ENCODE results near the gene ATOSB.

Gene ATOSB

GRCh38 chr9:35079426-35080341 lies 36.0 kb downstream of the ATOSB start, which contains the start of gene FANCG:
Gene FANCG (minus strand): TSS chr9:35079942. CDS start chr9:35079524, 418 bp downstream.
- DNase-seq = peak; percentile 85

- no peak for DNase-seq
Measured at GRCh38 chr9:35079041-35079425, 36.6 kb downstream of the ATOSB start.

- DNase-seq = no peak
Measured at GRCh38 chr9:35078066-35078465, 37.6 kb downstream of the ATOSB start.

- DNase-seq = no peak
Measured at GRCh38 chr9:35076848-35077247, 38.8 kb downstream of the ATOSB start.

DNA sequence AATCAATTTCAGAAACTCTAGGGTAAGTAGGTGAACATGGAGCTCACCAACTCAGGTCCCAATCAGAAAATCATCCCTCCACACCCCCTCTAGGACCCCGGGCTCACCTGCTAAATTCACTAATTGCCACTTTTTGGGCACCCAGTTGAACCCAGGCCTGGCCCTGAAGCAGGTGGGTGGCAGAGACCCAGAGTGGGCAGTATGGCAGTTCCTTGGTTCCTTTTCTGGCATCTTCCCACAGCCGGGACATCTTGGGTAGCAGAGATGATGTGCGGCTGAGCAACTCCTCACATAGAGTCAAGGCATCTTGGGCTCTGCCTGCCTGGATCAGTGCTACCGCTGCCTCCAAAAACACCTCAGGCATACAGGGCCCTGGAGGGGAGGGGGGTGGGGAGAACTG lies 40.3 kb downstream of the ATOSB start:
- no peak for DNase-seq

- DNase-seq = no peak
Measured at GRCh38 chr9:35074791-35075190, 40.9 kb downstream of the ATOSB start.

DNA sequence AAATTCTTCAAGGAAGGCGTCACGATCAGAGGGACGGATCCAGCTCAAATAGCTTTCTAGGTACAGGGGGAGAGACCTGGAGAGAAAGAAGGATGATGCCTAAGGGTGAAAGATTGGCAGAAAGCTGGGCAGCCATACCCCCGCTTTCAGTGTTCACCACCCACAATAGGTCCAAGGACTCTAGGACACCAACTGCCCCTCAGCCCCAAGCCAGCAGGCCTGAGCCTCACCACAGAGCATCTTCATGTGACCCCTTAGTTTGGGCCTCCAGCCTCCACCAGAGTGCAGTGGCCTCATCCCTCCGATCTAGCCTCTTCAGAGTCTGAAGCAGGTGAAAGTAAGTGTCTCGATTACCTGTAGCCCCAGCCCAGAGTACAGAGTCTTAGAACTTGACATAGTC lies 41.5 kb downstream of the ATOSB start:
- DNase-seq = no peak

GRCh38 chr9:35073279-35073612 lies 42.4 kb downstream of the ATOSB start:
- DNase-seq = no peak

- peak; percentile 98 for DNase-seq
Measured at GRCh38 chr9:35072461-35073278, 43.0 kb downstream of the ATOSB start, which contains the start of gene VCP. Gene VCP (minus strand): TSS chr9:35072625. CDS start chr9:35072353, 272 bp downstream.

GRCh38 chr9:35071814-35072460 lies 43.7 kb downstream of the ATOSB start:
- no peak for DNase-seq

DNA sequence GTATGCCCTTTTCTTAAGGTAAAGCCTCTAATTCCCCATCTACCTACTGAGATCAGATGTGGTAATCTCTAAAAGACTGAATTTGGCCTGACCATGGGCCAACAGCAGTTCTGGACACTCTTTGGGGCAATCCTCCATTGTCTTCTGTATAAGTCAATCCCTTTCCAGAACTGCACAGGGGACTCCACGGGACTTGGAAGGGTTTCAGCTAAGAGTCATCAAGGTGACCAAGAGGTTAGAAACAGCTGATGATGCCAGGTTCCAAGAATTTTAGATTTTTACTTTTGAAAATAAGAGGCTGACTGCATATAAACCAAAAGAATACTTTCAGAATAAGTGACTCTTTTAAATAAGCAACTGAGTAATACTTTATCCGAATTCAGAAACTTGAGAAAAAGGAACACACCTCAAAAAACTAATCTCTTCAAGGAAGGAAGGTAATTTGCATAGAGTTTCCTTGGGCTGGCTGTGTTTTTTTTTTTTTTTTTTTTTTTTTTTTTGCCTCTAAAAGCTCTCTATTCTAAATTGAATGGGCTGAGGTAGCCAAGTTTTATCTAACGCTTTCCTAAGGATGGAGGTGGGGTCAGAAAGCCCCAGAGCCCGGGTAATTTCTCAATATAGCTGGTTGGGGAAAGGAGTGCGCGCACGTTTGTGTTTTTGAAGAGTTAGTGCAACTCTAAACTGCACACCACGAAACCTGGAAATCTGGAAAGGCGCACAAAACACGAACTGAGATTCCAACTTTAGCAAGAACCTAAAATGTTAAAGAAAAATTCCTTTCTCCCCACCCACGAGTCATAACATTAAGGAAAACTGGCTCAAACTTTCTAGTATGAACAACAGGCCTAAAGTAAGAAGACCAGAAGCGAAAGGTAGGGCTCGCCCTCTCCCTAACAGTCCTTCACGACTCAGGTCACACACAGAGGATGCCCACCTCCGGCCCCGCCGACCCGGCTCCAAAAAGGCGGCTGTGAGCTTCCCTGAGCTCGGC lies 44.5 kb downstream of the ATOSB start:
- no peak for DNase-seq

GRCh38 chr9:35069020-35069419 lies 46.6 kb downstream of the ATOSB start:
- no peak for DNase-seq

GRCh38 chr9:35067056-35067455 lies 48.6 kb downstream of the ATOSB start:
- DNase-seq = no peak

DNA sequence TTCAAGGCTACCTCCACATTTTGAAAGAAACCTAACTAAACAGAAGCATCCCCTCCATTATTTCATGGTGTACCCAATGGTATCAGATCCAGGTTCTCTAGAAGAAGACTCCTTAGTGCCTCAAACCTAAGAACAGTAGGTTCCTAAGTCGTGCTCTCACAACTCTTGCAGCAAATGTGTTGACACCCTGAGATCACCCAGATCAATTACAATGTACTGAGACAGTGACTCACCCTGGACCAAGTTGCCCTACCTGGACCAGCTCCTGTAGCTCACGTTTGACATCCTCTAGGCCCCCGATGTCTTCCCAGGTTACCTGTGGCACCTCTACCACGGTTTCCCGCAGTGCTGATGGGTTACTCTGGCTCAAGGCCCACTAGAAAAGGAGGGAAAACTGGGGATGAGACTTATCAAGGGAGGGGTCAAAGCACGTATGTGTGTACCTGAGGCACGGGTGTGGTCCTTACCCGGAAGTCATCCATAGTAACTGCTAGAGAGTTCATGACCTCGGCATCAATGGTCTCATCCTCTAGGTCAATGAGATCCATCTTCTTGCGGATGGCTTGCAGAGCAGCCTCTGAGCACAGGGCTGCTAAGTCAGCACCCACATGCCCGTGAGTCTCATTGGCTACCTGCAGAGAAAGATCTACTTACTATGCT lies 55.0 kb downstream of the ATOSB start:
- no peak for DNase-seq

DNA sequence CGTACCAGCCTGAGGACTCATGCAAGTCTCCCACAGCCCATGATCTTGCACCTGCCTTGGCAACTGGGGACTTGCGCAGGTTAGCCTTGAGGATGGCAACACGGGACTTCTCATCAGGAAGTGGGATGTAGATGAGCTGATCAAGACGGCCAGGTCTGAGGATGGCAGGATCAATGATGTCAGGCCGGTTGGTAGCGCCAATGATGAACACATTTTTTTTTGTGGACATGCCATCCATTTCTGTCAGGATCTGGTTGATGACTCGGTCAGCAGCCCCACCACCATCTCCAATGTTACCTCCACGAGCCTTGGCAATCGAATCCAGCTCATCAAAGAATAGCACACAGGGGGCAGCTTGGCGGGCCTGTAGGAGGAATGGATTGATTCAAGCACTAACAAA lies 56.2 kb downstream of the ATOSB start:
- no peak for DNase-seq

GRCh38 chr9:35057271-35057620 lies 58.4 kb downstream of the ATOSB start:
- no peak for DNase-seq

DNA sequence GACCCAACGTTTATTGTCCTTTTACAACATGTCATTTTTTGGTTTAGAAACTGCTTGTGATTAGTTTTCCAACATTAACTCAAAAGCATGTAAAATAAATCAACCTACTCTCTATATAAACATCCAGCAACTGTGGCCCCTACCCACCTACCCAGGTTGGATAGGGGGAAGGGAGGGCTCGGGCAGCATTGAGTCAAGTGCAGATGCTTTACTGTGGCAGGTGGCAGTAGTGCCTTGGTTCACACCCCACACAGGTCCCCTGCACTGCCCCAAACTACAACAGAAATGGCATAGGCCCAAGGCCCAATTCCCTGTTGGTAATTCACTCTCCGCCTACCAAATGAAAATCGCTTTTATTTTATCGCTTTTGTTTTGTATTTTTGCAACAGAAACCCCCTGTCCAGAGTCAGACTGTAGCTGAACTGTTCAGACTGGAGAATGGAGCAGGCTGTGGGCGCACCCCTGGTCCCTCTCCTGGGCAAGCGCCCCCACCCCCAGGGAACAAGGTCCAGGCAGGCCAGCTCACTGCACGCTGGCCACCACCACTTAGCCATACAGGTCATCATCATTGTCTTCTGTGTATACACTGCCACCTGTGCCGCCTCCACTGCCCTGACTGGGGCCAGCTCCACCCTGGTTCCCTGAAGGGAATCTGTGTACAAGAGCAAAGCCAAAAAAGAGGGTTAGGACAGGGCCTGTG lies 58.9 kb downstream of the ATOSB start:
- DNase-seq = no peak

- no peak for DNase-seq
Measured at GRCh38 chr9:35054871-35055644, 60.6 kb downstream of the ATOSB start.

DNA sequence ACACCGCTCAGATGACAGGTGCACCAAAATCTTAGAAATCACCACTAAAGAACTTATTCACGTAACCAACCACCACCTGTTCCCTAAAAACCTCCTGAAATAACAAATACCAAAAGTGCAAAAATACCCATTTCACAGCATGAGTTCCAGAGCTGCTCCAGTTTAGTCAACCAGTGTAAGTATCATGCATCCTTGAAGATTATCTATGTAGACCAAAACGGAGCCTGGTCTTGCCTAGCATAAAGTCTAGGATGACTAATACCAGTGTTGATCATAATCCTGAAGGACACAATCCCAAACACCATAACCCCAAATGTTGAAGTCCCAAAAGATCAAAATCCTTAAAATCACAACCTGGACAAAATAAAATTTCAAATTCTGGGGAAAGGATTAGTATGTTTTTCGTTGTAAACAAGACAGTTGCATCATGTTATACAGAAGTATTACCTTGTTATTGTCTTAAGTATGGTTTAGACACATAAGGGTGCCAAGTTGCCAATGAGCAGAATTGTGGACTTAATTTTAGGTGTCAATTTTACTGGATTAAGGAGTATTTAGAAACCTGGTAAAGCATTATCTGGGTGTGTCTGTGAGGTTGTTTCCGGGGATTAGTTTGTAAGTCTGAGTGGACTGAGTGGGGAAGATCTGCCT lies 61.4 kb downstream of the ATOSB start:
- DNase-seq = no peak
